B cell (primary cell): ENCODE measurements around the gene SLC4A2.

Source experiments
- CTCF ChIP-seq: fragments of 200-600 bp; IDR thresholded peaks from one replicate; pipeline ENCODE4 v1.8.0; 2022; ENCODE audit warnings: antibody characterized with exemption, mild to moderate bottlenecking
- EZH2 ChIP-seq: IDR thresholded peaks from 2 replicates; pipeline ENCODE4 v1.6.1; 2012; ENCODE audit warnings: borderline replicate concordance, low read depth, mild to moderate bottlenecking, moderate library complexity, low read length; ENCODE audit not compliant: insufficient read depth, poor library complexity, severe bottlenecking

- no peak for TF ChIP-seq EZH2
- no peak for TF ChIP-seq CTCF
These were observed 18.6 kb upstream of the SLC4A2 start for GRCh38 chr7:151040616-151041375.
